SK-N-SH treated with all-trans-retinoic acid at 6 μM for 48 hours (cell line): ENCODE measurements around the gene FARP1.

Experiments
- ATAC-seq: fragments of 200-7000 bp; cut with Tn5 transposase; 3 replicates; pipeline ENCODE4 v1.9.1; 2020; ENCODE audit warnings: mild to moderate bottlenecking, moderate library complexity
- ARNTL ChIP-seq: fragments of 450-650 bp; formaldehyde crosslinking; IDR thresholded peaks from 2 replicates; pipeline ENCODE4 v1.5.0; 2020; ENCODE audit warnings: low read depth, mild to moderate bottlenecking, moderate library complexity, borderline replicate concordance
- BACH2 ChIP-seq: fragments of 250-450 bp; sonication (Bioruptor Pico); IDR thresholded peaks from 2 replicates; pipeline ENCODE4 v1.9.0; 2021; ENCODE audit warnings: mild to moderate bottlenecking, borderline replicate concordance
- CSDC2 ChIP-seq: fragments of 250-450 bp; sonication (Bioruptor Pico); IDR thresholded peaks from 2 replicates; pipeline ENCODE4 v1.5.0; 2020; ENCODE audit warnings: mild to moderate bottlenecking, moderate library complexity
- ESRRG ChIP-seq: fragments of 250-450 bp; sonication (Bioruptor Pico); IDR thresholded peaks from 2 replicates; pipeline ENCODE4 v1.6.1; 2021; ENCODE audit warnings: mild to moderate bottlenecking
- ISL1 ChIP-seq: fragments of 250-450 bp; sonication (Bioruptor Pico); IDR thresholded peaks from 2 replicates; pipeline ENCODE4 v2.1.2; 2022; ENCODE audit warnings: mild to moderate bottlenecking, moderate library complexity
- OSR1 ChIP-seq: fragments of 250-450 bp; sonication (Bioruptor Pico); IDR thresholded peaks from 2 replicates; pipeline ENCODE4 v1.8.0; 2022; ENCODE audit warnings: moderate library complexity, mild to moderate bottlenecking, inconsistent platforms
- PPARA ChIP-seq: fragments of 250-450 bp; sonication (Bioruptor Pico); IDR thresholded peaks from 2 replicates; pipeline ENCODE4 v1.5.0; 2020; ENCODE audit warnings: mild to moderate bottlenecking, borderline replicate concordance
- RARB ChIP-seq: fragments of 250-450 bp; sonication (Bioruptor Pico); IDR thresholded peaks from 2 replicates; pipeline ENCODE4 v1.8.0; 2021; ENCODE audit warnings: mild to moderate bottlenecking, moderate library complexity
- SNAI2 ChIP-seq: fragments of 250-450 bp; sonication (Bioruptor Pico); IDR thresholded peaks from 2 replicates; pipeline ENCODE4 v1.5.0; 2020; ENCODE audit warnings: mild to moderate bottlenecking, moderate library complexity
- TOX ChIP-seq: fragments of 250-450 bp; sonication (Bioruptor Pico); IDR thresholded peaks from 2 replicates; pipeline ENCODE4 v1.8.0; 2021; ENCODE audit warnings: mild to moderate bottlenecking, moderate library complexity, borderline replicate concordance
- ZC3H10 ChIP-seq: fragments of 250-450 bp; sonication (Bioruptor Pico); IDR thresholded peaks from 2 replicates; pipeline ENCODE4 v1.5.1; 2021; ENCODE audit warnings: mild to moderate bottlenecking, moderate library complexity
- ZFP3 ChIP-seq: fragments of 250-450 bp; sonication (Bioruptor Pico); IDR thresholded peaks from 2 replicates; pipeline ENCODE4 v1.5.0; 2020; ENCODE audit warnings: mild to moderate bottlenecking, moderate library complexity
- ZNF565 ChIP-seq: fragments of 450-650 bp; formaldehyde crosslinking; conservative IDR thresholded peaks from 2 replicates; pipeline ENCODE4 v1.5.0; 2020; ENCODE audit warnings: low read depth, mild to moderate bottlenecking, moderate library complexity
- ZNF70 ChIP-seq: fragments of 450-650 bp; formaldehyde crosslinking; IDR thresholded peaks from 2 replicates; pipeline ENCODE4 v1.5.0; 2020; ENCODE audit warnings: mild to moderate bottlenecking, moderate library complexity
- ZNF8 ChIP-seq: fragments of 450-650 bp; formaldehyde crosslinking; IDR thresholded peaks from 2 replicates; pipeline ENCODE4 v1.5.0; 2020; ENCODE audit warnings: mild to moderate bottlenecking, moderate library complexity
- TF ChIP-seq, protein P1 (sequence below): fragments of 250-450 bp; sonication (Bioruptor Pico); IDR thresholded peaks from 2 replicates; pipeline ENCODE4 v1.5.1; 2020; ENCODE audit warnings: low read depth, mild to moderate bottlenecking, moderate library complexity
- TF ChIP-seq, protein P2 (sequence below): fragments of 250-450 bp; sonication (Bioruptor Pico); IDR thresholded peaks from 2 replicates; pipeline ENCODE4 v1.8.0; 2021; ENCODE audit warnings: low read depth, mild to moderate bottlenecking, moderate library complexity, borderline replicate concordance
- TF ChIP-seq, protein P3 (sequence below): fragments of 250-450 bp; sonication (Bioruptor Pico); IDR thresholded peaks from 2 replicates; pipeline ENCODE4 v1.5.0; 2020; ENCODE audit warnings: mild to moderate bottlenecking, moderate library complexity
- TF ChIP-seq, protein P4 (sequence below): fragments of 250-450 bp; sonication (Bioruptor Pico); IDR thresholded peaks from 2 replicates; pipeline ENCODE4 v1.5.1; 2021; ENCODE audit warnings: mild to moderate bottlenecking, moderate library complexity

FARP1 gene

DNA sequence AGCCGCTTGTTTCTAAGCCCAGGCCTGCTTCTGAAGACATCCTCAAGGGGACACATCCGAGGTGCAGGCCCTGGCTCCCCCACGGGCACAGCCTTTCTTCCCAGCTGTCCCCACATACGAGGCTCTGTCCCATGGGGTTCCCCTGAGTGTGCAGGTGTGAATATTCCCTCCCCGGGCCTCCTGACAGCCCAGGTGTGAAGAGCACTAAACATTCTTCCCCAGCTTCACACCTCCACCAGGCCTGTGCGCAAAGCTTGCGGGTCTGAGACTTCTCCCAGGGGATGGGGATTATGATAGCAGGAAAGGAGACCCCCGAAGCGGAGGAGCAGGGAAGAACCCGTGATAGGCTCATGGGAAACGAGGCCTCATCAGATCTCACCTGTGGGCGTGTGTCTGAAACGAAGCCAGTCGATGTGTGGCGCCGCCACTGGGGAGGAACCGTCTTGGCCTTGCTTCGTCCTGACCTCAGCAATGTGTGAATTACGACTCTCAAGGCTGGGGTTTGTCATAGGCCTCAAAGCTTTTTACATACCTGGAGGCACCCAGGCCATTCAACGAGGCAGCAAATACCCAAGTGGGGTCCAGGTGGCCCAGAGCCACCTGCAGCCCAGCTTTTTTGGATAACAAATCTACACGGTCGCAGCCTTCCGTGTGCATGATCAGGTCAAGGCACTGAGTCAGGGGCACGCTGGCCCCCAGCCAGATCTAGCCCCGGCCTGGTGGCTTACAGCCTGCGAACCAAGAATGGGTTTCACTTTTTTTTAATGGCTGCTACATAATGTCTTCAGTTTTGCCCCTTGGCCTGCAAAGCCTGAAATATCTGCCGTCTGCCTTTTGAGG, 299.7 kb downstream of the FARP1 start:
- TF ChIP-seq ESRRG (CRISPR knock-in tag) = no peak
- TF ChIP-seq OSR1 (CRISPR knock-in tag) = no peak
- TF ChIP-seq BACH2 (CRISPR knock-in tag) = no peak
- no peak for TF ChIP-seq ZFP3 (CRISPR knock-in tag)
- TF ChIP-seq RARB (CRISPR knock-in tag) = no peak
- TF ChIP-seq SNAI2 (CRISPR knock-in tag) = no peak
- no peak for TF ChIP-seq CSDC2 (CRISPR knock-in tag)
- TF ChIP-seq, protein P1, sequence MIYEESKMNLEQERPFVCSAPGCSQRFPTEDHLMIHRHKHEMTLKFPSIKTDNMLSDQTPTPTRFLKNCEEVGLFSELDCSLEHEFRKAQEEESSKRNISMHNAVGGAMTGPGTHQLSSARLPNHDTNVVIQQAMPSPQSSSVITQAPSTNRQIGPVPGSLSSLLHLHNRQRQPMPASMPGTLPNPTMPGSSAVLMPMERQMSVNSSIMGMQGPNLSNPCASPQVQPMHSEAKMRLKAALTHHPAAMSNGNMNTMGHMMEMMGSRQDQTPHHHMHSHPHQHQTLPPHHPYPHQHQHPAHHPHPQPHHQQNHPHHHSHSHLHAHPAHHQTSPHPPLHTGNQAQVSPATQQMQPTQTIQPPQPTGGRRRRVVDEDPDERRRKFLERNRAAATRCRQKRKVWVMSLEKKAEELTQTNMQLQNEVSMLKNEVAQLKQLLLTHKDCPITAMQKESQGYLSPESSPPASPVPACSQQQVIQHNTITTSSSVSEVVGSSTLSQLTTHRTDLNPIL (CRISPR knock-in tag) = no peak
- TF ChIP-seq PPARA (CRISPR knock-in tag) = no peak
- TF ChIP-seq ISL1 (CRISPR knock-in tag) = no peak
- no peak for TF ChIP-seq ZC3H10
- no peak for TF ChIP-seq TOX (CRISPR knock-in tag)
- TF ChIP-seq, protein P2, sequence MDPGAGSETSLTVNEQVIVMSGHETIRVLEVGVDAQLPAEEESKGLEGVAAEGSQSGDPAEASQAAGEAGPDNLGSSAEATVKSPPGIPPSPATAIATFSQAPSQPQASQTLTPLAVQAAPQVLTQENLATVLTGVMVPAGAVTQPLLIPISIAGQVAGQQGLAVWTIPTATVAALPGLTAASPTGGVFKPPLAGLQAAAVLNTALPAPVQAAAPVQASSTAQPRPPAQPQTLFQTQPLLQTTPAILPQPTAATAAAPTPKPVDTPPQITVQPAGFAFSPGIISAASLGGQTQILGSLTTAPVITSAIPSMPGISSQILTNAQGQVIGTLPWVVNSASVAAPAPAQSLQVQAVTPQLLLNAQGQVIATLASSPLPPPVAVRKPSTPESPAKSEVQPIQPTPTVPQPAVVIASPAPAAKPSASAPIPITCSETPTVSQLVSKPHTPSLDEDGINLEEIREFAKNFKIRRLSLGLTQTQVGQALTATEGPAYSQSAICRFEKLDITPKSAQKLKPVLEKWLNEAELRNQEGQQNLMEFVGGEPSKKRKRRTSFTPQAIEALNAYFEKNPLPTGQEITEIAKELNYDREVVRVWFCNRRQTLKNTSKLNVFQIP (CRISPR knock-in tag) = no peak
- TF ChIP-seq, protein P3, sequence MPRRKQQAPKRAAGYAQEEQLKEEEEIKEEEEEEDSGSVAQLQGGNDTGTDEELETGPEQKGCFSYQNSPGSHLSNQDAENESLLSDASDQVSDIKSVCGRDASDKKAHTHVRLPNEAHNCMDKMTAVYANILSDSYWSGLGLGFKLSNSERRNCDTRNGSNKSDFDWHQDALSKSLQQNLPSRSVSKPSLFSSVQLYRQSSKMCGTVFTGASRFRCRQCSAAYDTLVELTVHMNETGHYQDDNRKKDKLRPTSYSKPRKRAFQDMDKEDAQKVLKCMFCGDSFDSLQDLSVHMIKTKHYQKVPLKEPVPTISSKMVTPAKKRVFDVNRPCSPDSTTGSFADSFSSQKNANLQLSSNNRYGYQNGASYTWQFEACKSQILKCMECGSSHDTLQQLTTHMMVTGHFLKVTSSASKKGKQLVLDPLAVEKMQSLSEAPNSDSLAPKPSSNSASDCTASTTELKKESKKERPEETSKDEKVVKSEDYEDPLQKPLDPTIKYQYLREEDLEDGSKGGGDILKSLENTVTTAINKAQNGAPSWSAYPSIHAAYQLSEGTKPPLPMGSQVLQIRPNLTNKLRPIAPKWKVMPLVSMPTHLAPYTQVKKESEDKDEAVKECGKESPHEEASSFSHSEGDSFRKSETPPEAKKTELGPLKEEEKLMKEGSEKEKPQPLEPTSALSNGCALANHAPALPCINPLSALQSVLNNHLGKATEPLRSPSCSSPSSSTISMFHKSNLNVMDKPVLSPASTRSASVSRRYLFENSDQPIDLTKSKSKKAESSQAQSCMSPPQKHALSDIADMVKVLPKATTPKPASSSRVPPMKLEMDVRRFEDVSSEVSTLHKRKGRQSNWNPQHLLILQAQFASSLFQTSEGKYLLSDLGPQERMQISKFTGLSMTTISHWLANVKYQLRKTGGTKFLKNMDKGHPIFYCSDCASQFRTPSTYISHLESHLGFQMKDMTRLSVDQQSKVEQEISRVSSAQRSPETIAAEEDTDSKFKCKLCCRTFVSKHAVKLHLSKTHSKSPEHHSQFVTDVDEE = no peak
- no peak for TF ChIP-seq ARNTL (CRISPR knock-in tag)
- ATAC-seq = no peak

DNA sequence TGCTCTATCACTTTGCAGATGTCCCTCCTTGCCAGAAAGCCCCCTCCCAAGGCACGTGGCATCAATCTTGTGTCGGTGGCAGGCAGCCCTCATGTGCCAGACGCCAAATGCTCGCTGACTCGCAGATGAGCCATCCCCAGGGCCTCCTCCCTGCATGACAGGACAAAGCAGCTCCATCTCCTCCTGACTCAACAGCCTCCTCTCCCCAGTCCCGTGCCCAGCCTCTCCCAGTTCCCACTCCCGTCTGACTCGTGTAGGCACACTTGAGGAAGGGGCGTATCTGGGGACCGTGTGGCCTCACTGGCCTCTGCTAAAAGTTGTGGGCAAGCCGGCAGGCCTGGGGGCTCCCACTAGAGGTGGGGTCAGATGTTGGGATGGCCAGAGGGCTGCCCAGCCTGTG, 300.4 kb downstream of the FARP1 start:
- TF ChIP-seq ARNTL (CRISPR knock-in tag) (no peak), BACH2 (CRISPR knock-in tag) (no peak), ISL1 (CRISPR knock-in tag) (no peak), ESRRG (CRISPR knock-in tag) (no peak), ZNF565 (CRISPR knock-in tag) (no peak), ZC3H10 (no peak), ZNF8 (CRISPR knock-in tag) (no peak), ZFP3 (CRISPR knock-in tag) (no peak), RARB (CRISPR knock-in tag) (no peak), ZNF70 (CRISPR knock-in tag) (no peak)
- TF ChIP-seq, protein P2 (CRISPR knock-in tag) = no peak
- TF ChIP-seq, protein P1 (CRISPR knock-in tag) = no peak
- TF ChIP-seq, protein P4, sequence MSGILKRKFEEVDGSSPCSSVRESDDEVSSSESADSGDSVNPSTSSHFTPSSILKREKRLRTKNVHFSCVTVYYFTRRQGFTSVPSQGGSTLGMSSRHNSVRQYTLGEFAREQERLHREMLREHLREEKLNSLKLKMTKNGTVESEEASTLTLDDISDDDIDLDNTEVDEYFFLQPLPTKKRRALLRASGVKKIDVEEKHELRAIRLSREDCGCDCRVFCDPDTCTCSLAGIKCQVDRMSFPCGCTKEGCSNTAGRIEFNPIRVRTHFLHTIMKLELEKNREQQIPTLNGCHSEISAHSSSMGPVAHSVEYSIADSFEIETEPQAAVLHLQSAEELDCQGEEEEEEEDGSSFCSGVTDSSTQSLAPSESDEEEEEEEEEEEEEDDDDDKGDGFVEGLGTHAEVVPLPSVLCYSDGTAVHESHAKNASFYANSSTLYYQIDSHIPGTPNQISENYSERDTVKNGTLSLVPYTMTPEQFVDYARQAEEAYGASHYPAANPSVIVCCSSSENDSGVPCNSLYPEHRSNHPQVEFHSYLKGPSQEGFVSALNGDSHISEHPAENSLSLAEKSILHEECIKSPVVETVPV (CRISPR knock-in tag) = no peak
- peak; percentile 46 for ATAC-seq
